Measurements from ENCODE around the gene PTPRN2.
"Not testable (repeated sequence)": the region's sequence is repeated elsewhere in the genome, so short reads cannot be mapped to it uniquely, and the experiment has no call there.

Gene PTPRN2

GRCh38 chr7:158378978-158379377 lies 208.6 kb downstream of the PTPRN2 start:
- POLR2A ChIA-PET = no interaction called here
- H3K4me3 ChIP-seq (ENCODE audit: low read depth, low read length) = no peak overlapping the region
- DNase-seq (ENCODE audit: low read depth, low spot score) = no peak
- CTCF ChIA-PET = no interaction called here
- no peak for TF ChIP-seq CTCF (IDR thresholded peaks at IDR 0.05; ENCODE audit: insufficient read depth, low read length, missing control alignments)

GRCh38 chr7:158377800-158378623 lies 209.6 kb downstream of the PTPRN2 start:
- TF ChIP-seq CTCF (IDR thresholded peaks at IDR 0.05; ENCODE audit: insufficient read depth, low read length, missing control alignments) = no peak
- H3K4me3 ChIP-seq (ENCODE audit: low read depth, low read length) = no peak overlapping the region
- ChIA-PET POLR2A (no interaction called here), CTCF (no interaction called here)
- DNase-seq (ENCODE audit: low read depth, low spot score) = no peak

- POLR2A ChIA-PET; CTCF ChIA-PET; DNase-seq (ENCODE audit: low read depth, low spot score); H3K4me3 ChIP-seq (ENCODE audit: low read depth, low read length): not testable (repeated sequence)
Observed at GRCh38 chr7:158376839-158377186, 210.8 kb downstream of the PTPRN2 start.

- H3K4me3 ChIP-seq (ENCODE audit: low read depth, low read length); DNase-seq (ENCODE audit: low read depth, low spot score); CTCF ChIA-PET; POLR2A ChIA-PET: not testable (repeated sequence)
Observed at GRCh38 chr7:158376146-158376838, 211.3 kb downstream of the PTPRN2 start.

- no peak overlapping the region for H3K4me3 ChIP-seq (ENCODE audit: low read depth, low read length)
- ChIA-PET CTCF (no interaction called here), POLR2A (no interaction called here)
- DNase-seq (ENCODE audit: low read depth, low spot score) = no peak
- TF ChIP-seq CTCF (IDR thresholded peaks at IDR 0.05; ENCODE audit: insufficient read depth, low read length, missing control alignments) = no peak
Observed at GRCh38 chr7:158375034-158375433, 212.6 kb downstream of the PTPRN2 start.

GRCh38 chr7:158374586-158374985 lies 213.0 kb downstream of the PTPRN2 start:
- ChIA-PET POLR2A (no interaction called here), CTCF (no interaction called here)
- TF ChIP-seq CTCF (IDR thresholded peaks at IDR 0.05; ENCODE audit: insufficient read depth, low read length, missing control alignments) = no peak
- no peak for DNase-seq (ENCODE audit: low read depth, low spot score)
- no peak overlapping the region for H3K4me3 ChIP-seq (ENCODE audit: low read depth, low read length)

- POLR2A ChIA-PET = no interaction called here
- TF ChIP-seq CTCF (IDR thresholded peaks at IDR 0.05; ENCODE audit: insufficient read depth, low read length, missing control alignments) = no peak
- H3K4me3 ChIP-seq (ENCODE audit: low read depth, low read length) = no peak overlapping the region
- CTCF ChIA-PET = no interaction called here
- no peak for DNase-seq (ENCODE audit: low read depth, low spot score)
Observed at GRCh38 chr7:158374146-158374545, 213.5 kb downstream of the PTPRN2 start.

All from AG04449 (cell line).